Peyer's patch (tissue), 4 donors: ENCODE data around the gene CENPF. TPM values are rescaled to one million over a fixed set of nuclear protein-coding genes. Genes with fewer than 3 reads are reported as not detected.
"Not testable (repeated sequence)": the region's sequence is repeated elsewhere in the genome, so short reads cannot be mapped to it uniquely, and the experiment has no call there.

ENCODE experiments used
- DNase-seq, 3 donors: peaks; one replicate each; pipeline ENCODE4 v3.0.0-alpha.2; 2017 to 2019
- H3K27ac ChIP-seq, 4 donors: fragments of 200-600 bp; sonication (generic); one replicate each; pipeline ENCODE4 v1.5.1; 2016 to 2019
- H3K27me3 ChIP-seq, 2 donors: fragments of 200-600 bp; sonication (generic); one replicate each; pipeline ENCODE4 v1.5.1; 2019
- H3K36me3 ChIP-seq, 3 donors: fragments of 200-600 bp; sonication (generic); one replicate each; pipeline ENCODE4 v1.5.1; 2016 to 2019
- H3K4me1 ChIP-seq, 4 donors: fragments of 200-600 bp; sonication (generic); one replicate each; pipeline ENCODE4 v1.5.1; 2016 to 2019
- H3K4me3 ChIP-seq, 4 donors: fragments of 200-600 bp; sonication (generic); 1 replicate in 3 of 4; 2 replicates in 1 of 4; pipeline ENCODE4 v1.5.1; 2016 to 2019; ENCODE audit warnings: mild to moderate bottlenecking in 1 of 4
- H3K9me3 ChIP-seq, 4 donors: fragments of 200-600 bp; sonication (generic); one replicate each; pipeline ENCODE4 v1.5.1; 2016 to 2019; ENCODE audit warnings: mild to moderate bottlenecking in 1 of 4
- CTCF ChIP-seq, 6 experiments: fragments of 450-650 bp in 4 of 6; fragments of 200-600 bp in 2 of 6; sonication (generic) in 1 of 6; IDR thresholded peaks; one replicate each; pipeline ENCODE4 v1.5.1; 2017 to 2019; ENCODE audit warnings: antibody characterized with exemption in 6 of 6, mild to moderate bottlenecking in 3 of 6, moderate library complexity in 1 of 6
- POLR2A ChIP-seq, 2 donors: fragments of 450-650 bp; IDR thresholded peaks; one replicate each; pipeline ENCODE4 v1.5.1; 2017; ENCODE audit warnings: antibody characterized with exemption in 2 of 2, mild to moderate bottlenecking in 2 of 2, moderate library complexity in 2 of 2
- total RNA-seq, 4 donors: library from RNA; depleted of rRNA; stranded (reverse); fragments of >200 nt; gene quantifications; one replicate each; pipeline ENCODE4 v1.1.0, GENCODE V29; 2016

CENPF gene
- total RNA-seq, 4 donors from 2014 or later: 6.1 to 23.9 (median 8.0) TPM

- Histone ChIP-seq H3K27ac (no peak overlapping the region), H3K9me3 (no peaks in the 10 kb centered on the region), H3K4me1 (no peaks in the 10 kb centered on the region), H3K27me3 (no peaks in the 10 kb centered on the region), H3K36me3 (peaks cover 0 to 14% (median 0%) of the 10 kb centered on the region in 3 donors), H3K4me3 (no peak overlapping the region)
- peak in 1 of 3 donors; percentile 49 for DNase-seq
- TF ChIP-seq CTCF (IDR thresholded peaks at IDR 0.05) (peak in 4 of 6 experiments; percentile 15 to 34 (median 30)), POLR2A (IDR thresholded peaks at IDR 0.05) (no peak)
These were observed 57.9 kb downstream of the CENPF start for GRCh38 chr1:214660900-214661299.

- Histone ChIP-seq H3K4me3 (no peak overlapping the region), H3K27ac (no peak overlapping the region), H3K9me3 (no peaks in the 10 kb centered on the region), H3K27me3 (no peaks in the 10 kb centered on the region), H3K4me1 (no peaks in the 10 kb centered on the region), H3K36me3 (peaks cover 0 to 10% (median 0%) of the 10 kb centered on the region in 3 donors)
- no peak for DNase-seq
- no peak for TF ChIP-seq CTCF (IDR thresholded peaks at IDR 0.05)
- no peak for TF ChIP-seq POLR2A (IDR thresholded peaks at IDR 0.05)
These were observed 59.3 kb downstream of the CENPF start for GRCh38 chr1:214662223-214662785.

- Histone ChIP-seq H3K9me3 (no peaks in the 10 kb centered on the region), H3K4me1 (no peaks in the 10 kb centered on the region), H3K27me3 (no peaks in the 10 kb centered on the region), H3K36me3 (peaks cover 0 to 10% (median 0%) of the 10 kb centered on the region in 3 donors), H3K4me3 (no peak overlapping the region), H3K27ac (no peak overlapping the region)
- TF ChIP-seq CTCF (IDR thresholded peaks at IDR 0.05): no peak
- no peak for TF ChIP-seq POLR2A (IDR thresholded peaks at IDR 0.05)
- DNase-seq: no peak
These were observed 61.8 kb downstream of the CENPF start for GRCh38 chr1:214664651-214665433.

GRCh38 chr1:214665606-214666110, 62.7 kb downstream of the CENPF start:
- no peak for TF ChIP-seq POLR2A (IDR thresholded peaks at IDR 0.05)
- no peak for DNase-seq
- H3K27me3 ChIP-seq: no peaks in the 10 kb centered on the region
- H3K9me3 ChIP-seq: no peaks in the 10 kb centered on the region
- H3K36me3 ChIP-seq: peaks cover 0 to 10% (median 0%) of the 10 kb centered on the region in 3 donors
- no peak overlapping the region for H3K27ac ChIP-seq
- no peak overlapping the region for H3K4me3 ChIP-seq
- H3K4me1 ChIP-seq: no peaks in the 10 kb centered on the region

GRCh38 chr1:214666674-214667073, 63.7 kb downstream of the CENPF start:
- DNase-seq: no peak
- no peaks in the 10 kb centered on the region for H3K27me3 ChIP-seq
- no peak overlapping the region for H3K4me3 ChIP-seq
- H3K4me1 ChIP-seq: no peaks in the 10 kb centered on the region
- peaks cover 0 to 10% (median 0%) of the 10 kb centered on the region in 3 donors for H3K36me3 ChIP-seq
- no peaks in the 10 kb centered on the region for H3K9me3 ChIP-seq
- H3K27ac ChIP-seq: no peak overlapping the region
- TF ChIP-seq CTCF (IDR thresholded peaks at IDR 0.05): no peak
- no peak for TF ChIP-seq POLR2A (IDR thresholded peaks at IDR 0.05)

- H3K27ac ChIP-seq: no peak overlapping the region
- H3K4me3 ChIP-seq: no peak overlapping the region
- H3K9me3 ChIP-seq: no peaks in the 10 kb centered on the region
- no peaks in the 10 kb centered on the region for H3K27me3 ChIP-seq
- no peaks in the 10 kb centered on the region for H3K36me3 ChIP-seq
- H3K4me1 ChIP-seq: no peaks in the 10 kb centered on the region
- DNase-seq: peak in 1 of 3 donors; percentile 18
- no peak for TF ChIP-seq POLR2A (IDR thresholded peaks at IDR 0.05)
- TF ChIP-seq CTCF (IDR thresholded peaks at IDR 0.05): no peak
These were observed 67.1 kb downstream of the CENPF start for GRCh38 chr1:214670098-214670497.

GRCh38 chr1:214673029-214673428, 70.0 kb downstream of the CENPF start:
- not testable (repeated sequence) for DNase-seq, H3K4me1 ChIP-seq, H3K27ac ChIP-seq, H3K4me3 ChIP-seq, H3K36me3 ChIP-seq, H3K9me3 ChIP-seq, H3K27me3 ChIP-seq
